Endodermal cell (in vitro differentiated cells): ENCODE measurements around the gene SYCN. TPM values are rescaled to one million over a fixed set of nuclear protein-coding genes. Genes with fewer than 3 reads are reported as not detected.

Experiments used
- DNase-seq: peaks from one replicate; pipeline ENCODE4 v3.0.0-alpha.2; 2017
- H3K27ac ChIP-seq: 2 replicates; pipeline ENCODE4 v1.5.1; 2013; ENCODE audit warnings: mild to moderate bottlenecking, low read depth, low read length, moderate library complexity
- H3K27me3 ChIP-seq: 2 replicates; pipeline ENCODE4 v1.6.1; 2013; ENCODE audit warnings: mild to moderate bottlenecking, low read length, moderate library complexity; ENCODE audit not compliant: insufficient read depth, control insufficient read depth, poor library complexity, severe bottlenecking
- H3K36me3 ChIP-seq: 2 replicates; pipeline ENCODE4 v1.7.0; 2013; ENCODE audit warnings: mild to moderate bottlenecking, low read length, moderate library complexity; ENCODE audit not compliant: control insufficient read depth, insufficient read depth
- H3K4me1 ChIP-seq: one replicate; pipeline ENCODE4 v1.7.0; 2013; ENCODE audit warnings: low read length; ENCODE audit not compliant: control insufficient read depth, insufficient read depth
- H3K4me3 ChIP-seq: 2 replicates; pipeline ENCODE4 v1.5.1; 2013; ENCODE audit warnings: mild to moderate bottlenecking, low read length, moderate library complexity
- H3K9ac ChIP-seq: 2 replicates; pipeline ENCODE4 v1.6.1; 2013; ENCODE audit warnings: mild to moderate bottlenecking, low read length, moderate library complexity; ENCODE audit not compliant: poor library complexity, severe bottlenecking; ENCODE audit errors: extremely low read depth
- H3K9me3 ChIP-seq: 2 replicates; pipeline ENCODE4 v1.6.1; 2013; ENCODE audit warnings: mild to moderate bottlenecking, low read length, moderate library complexity; ENCODE audit not compliant: control insufficient read depth
- H3K27ac Mint-ChIP-seq: 2 replicates; pipeline ENCODE4 v1.8.0; 2020; ENCODE audit warnings: mixed read lengths
- H3K27me3 Mint-ChIP-seq: 2 replicates; pipeline ENCODE4 v1.8.0; 2021; ENCODE audit warnings: mild to moderate bottlenecking, mixed read lengths; ENCODE audit not compliant: insufficient read depth
- H3K36me3 Mint-ChIP-seq: 2 replicates; pipeline ENCODE4 v1.8.0; 2020; ENCODE audit warnings: low read depth, mixed read lengths
- H3K4me1 Mint-ChIP-seq: 2 replicates; pipeline ENCODE4 v1.8.0; 2020; ENCODE audit warnings: mixed read lengths
- H3K4me3 Mint-ChIP-seq: 2 replicates; pipeline ENCODE4 v1.8.0; 2020; ENCODE audit warnings: mild to moderate bottlenecking, moderate library complexity, mixed read lengths
- H3K9me3 Mint-ChIP-seq: 2 replicates; pipeline ENCODE4 v1.8.0; 2020; ENCODE audit warnings: mild to moderate bottlenecking, mixed read lengths
- CTCF ChIP-seq: fragments of 200-600 bp; sonication (generic); conservative IDR thresholded peaks from 2 replicates; pipeline ENCODE4 v1.5.0; 2021; ENCODE audit warnings: antibody characterized with exemption, mild to moderate bottlenecking
- WGBS, 2 experiments: methylation state at CpG; one replicate each; pipeline versions ENCODE4 v1.1.5 to v1.1.7; 2013; ENCODE audit warnings: missing lambda C conversion rate in 2 of 2, mixed read lengths in 1 of 2; ENCODE audit not compliant: insufficient coverage in 1 of 2, insufficient read length in 1 of 2; 5-methylcytosine and 5-hydroxymethylcytosine counted together
- total RNA-seq, 2 donors: library from RNA; stranded (reverse); fragmentation: NEBNext Ultra II Directional in 1 of 2; extraction: Animal tissue kit (Norgen Biotek cat#: 25700) in 1 of 2; gene quantifications; 2 replicates in 1 of 2; 3 replicates in 1 of 2; pipeline ENCODE4 v1.2.1, GENCODE V29; 2021

SYCN gene
- total RNA-seq, 2 donors from 2014 or later, result not detected

GRCh38 chr19:39186391-39186790 lies 17.7 kb downstream of the SYCN start:
- no peaks in the 10 kb centered on the region for H3K4me1 ChIP-seq
- Mint-ChIP-seq H3K9me3 (peaks cover 10% of the 10 kb centered on the region), H3K27me3 (no peaks in the 10 kb centered on the region), H3K4me1 (peaks cover 2% of the 10 kb centered on the region), H3K4me3 (no peak overlapping the region), H3K36me3 (peaks cover 13% of the 10 kb centered on the region), H3K27ac (no peak overlapping the region)
- no peaks in the 10 kb centered on the region for H3K9me3 ChIP-seq
- no peak overlapping the region for H3K9ac ChIP-seq
- H3K27ac ChIP-seq, result no peak overlapping the region
- TF ChIP-seq CTCF, result no peak
- peaks cover 5% of the 10 kb centered on the region for H3K36me3 ChIP-seq
- no peak for DNase-seq
- H3K4me3 ChIP-seq, result no peak overlapping the region
- no peaks in the 10 kb centered on the region for H3K27me3 ChIP-seq
- 88 to 90% methylated on average over 5 to 8 of the region's 8 CpGs for WGBS, 2 experiments

- peaks cover 10% of the 10 kb centered on the region for H3K9me3 Mint-ChIP-seq
- Histone ChIP-seq H3K27ac (no peak overlapping the region), H3K9ac (no peak overlapping the region), H3K4me3 (no peak overlapping the region), H3K36me3 (peaks cover 12% of the 10 kb centered on the region), H3K9me3 (no peaks in the 10 kb centered on the region), H3K27me3 (no peaks in the 10 kb centered on the region), H3K4me1 (no peaks in the 10 kb centered on the region)
- peaks cover 2% of the 10 kb centered on the region for H3K4me1 Mint-ChIP-seq
- H3K27me3 Mint-ChIP-seq, result no peaks in the 10 kb centered on the region
- H3K4me3 Mint-ChIP-seq, result no peak overlapping the region
- TF ChIP-seq CTCF, result no peak
- WGBS, 2 experiments, result 93 to 99% methylated on average over 8 of the region's 8 CpGs
- no peak overlapping the region for H3K27ac Mint-ChIP-seq
- DNase-seq, result no peak
- peaks cover 27% of the 10 kb centered on the region for H3K36me3 Mint-ChIP-seq
Observed at GRCh38 chr19:39183104-39183503, 21.0 kb downstream of the SYCN start.

GRCh38 chr19:39182174-39182505 lies 21.9 kb downstream of the SYCN start:
- Histone ChIP-seq H3K9me3 (no peaks in the 10 kb centered on the region), H3K27me3 (no peaks in the 10 kb centered on the region), H3K9ac (no peak overlapping the region), H3K27ac (no peak overlapping the region), H3K4me1 (no peaks in the 10 kb centered on the region), H3K36me3 (peaks cover 13% of the 10 kb centered on the region), H3K4me3 (no peak overlapping the region)
- Mint-ChIP-seq H3K27me3 (no peaks in the 10 kb centered on the region), H3K4me3 (no peak overlapping the region), H3K36me3 (peaks cover 29% of the 10 kb centered on the region), H3K4me1 (no peaks in the 10 kb centered on the region), H3K9me3 (peaks cover 8% of the 10 kb centered on the region), H3K27ac (no peak overlapping the region)
- WGBS, 2 experiments, result 60 to 90% methylated on average over 1 to 4 of the region's 4 CpGs
- TF ChIP-seq CTCF, result no peak
- DNase-seq, result no peak
